ENCODE data around the gene RAPGEF3. TPM values are rescaled to one million over a fixed set of nuclear protein-coding genes. Genes with fewer than 3 reads are reported as not detected.

RAPGEF3 gene
- total and polyA plus RNA-seq, 2 donors from 2014 or later: 84.3 to 179 TPM

GRCh38 chr12:47739979-47740378 is 18.7 kb downstream of the RAPGEF3 start:
- intact Hi-C loops (cut with DNase I): no loop called here

GRCh38 chr12:47739297-47739696 is 19.4 kb downstream of the RAPGEF3 start:
- peaks cover 2 to 38% (median 14%) of the 10 kb centered on the region in 3 donors for H3K4me1 ChIP-seq (ENCODE audit: control insufficient read depth in 2 of 3, insufficient read depth in 2 of 3, low read depth in 1 of 3, low read length in 3 of 3)
- FAIRE-seq: no peak

More at GRCh38 chr12:47739979-47740378, 18.7 kb downstream of the RAPGEF3 start:
- Histone ChIP-seq H3K4me1 (ENCODE audit: control insufficient read depth in 2 of 3, insufficient read depth in 2 of 3, low read depth in 1 of 3, low read length in 3 of 3) (peaks cover under 1 to 31% (median 13%) of the 10 kb centered on the region in 3 donors), H3K27ac (ENCODE audit: low read depth in 2 of 2, low read length in 2 of 2) (peak overlapping the region in 1 of 2 donors; percentile 23), H3K4me3 (ENCODE audit: low read length in 3 of 3) (no peak overlapping the region), H3K27me3 (ENCODE audit: control insufficient read depth, insufficient read depth, low read length) (no peaks in the 10 kb centered on the region), H3K9ac (ENCODE audit: low read length in 3 of 3) (no peak overlapping the region), H3K9me3 (ENCODE audit: control insufficient read depth in 2 of 3, insufficient read depth in 1 of 3, low read length in 3 of 3) (no peaks in the 10 kb centered on the region), H3K36me3 (ENCODE audit: control insufficient read depth in 2 of 3, insufficient read depth in 3 of 3, low read length in 3 of 3) (peaks cover 2 to 12% (median 3%) of the 10 kb centered on the region in 3 donors)
- TF ChIP-seq CTCF (IDR thresholded peaks at IDR 0.05; ENCODE audit: borderline replicate concordance, extremely low read depth, insufficient read depth): no peak
- DNase-seq: peak in 1 of 5 donors; percentile 78
- no peak for FAIRE-seq

GRCh38 chr12:47737936-47738594 is 20.6 kb downstream of the RAPGEF3 start:
- Histone ChIP-seq H3K4me3 (ENCODE audit: low read length in 3 of 3) (no peak overlapping the region), H3K4me1 (ENCODE audit: control insufficient read depth in 2 of 3, insufficient read depth in 2 of 3, low read depth in 1 of 3, low read length in 3 of 3) (peaks cover 2 to 38% (median 14%) of the 10 kb centered on the region in 3 donors), H3K27ac (ENCODE audit: low read depth in 2 of 2, low read length in 2 of 2) (peak overlapping the region in 1 of 2 donors; percentile 11), H3K9me3 (ENCODE audit: control insufficient read depth in 2 of 3, insufficient read depth in 1 of 3, low read length in 3 of 3) (no peaks in the 10 kb centered on the region), H3K9ac (ENCODE audit: low read length in 3 of 3) (no peak overlapping the region), H3K27me3 (ENCODE audit: control insufficient read depth, insufficient read depth, low read length) (no peaks in the 10 kb centered on the region), H3K36me3 (ENCODE audit: control insufficient read depth in 2 of 3, insufficient read depth in 3 of 3, low read length in 3 of 3) (peaks cover 2 to 12% (median 3%) of the 10 kb centered on the region in 3 donors)
- FAIRE-seq (no peak), DNase-seq (peak in 1 of 5 donors; percentile 53)
- TF ChIP-seq CTCF (IDR thresholded peaks at IDR 0.05; ENCODE audit: borderline replicate concordance, extremely low read depth, insufficient read depth): no peak
- intact Hi-C loops (cut with DNase I): no loop called here

More at GRCh38 chr12:47739297-47739696, 19.4 kb downstream of the RAPGEF3 start:
- no peaks in the 10 kb centered on the region for H3K9me3 ChIP-seq (ENCODE audit: control insufficient read depth in 2 of 3, insufficient read depth in 1 of 3, low read length in 3 of 3)
- no peak for TF ChIP-seq CTCF (IDR thresholded peaks at IDR 0.05; ENCODE audit: borderline replicate concordance, extremely low read depth, insufficient read depth)
- no peaks in the 10 kb centered on the region for H3K27me3 ChIP-seq (ENCODE audit: control insufficient read depth, insufficient read depth, low read length)
- peaks cover 2 to 12% (median 3%) of the 10 kb centered on the region in 3 donors for H3K36me3 ChIP-seq (ENCODE audit: control insufficient read depth in 2 of 3, insufficient read depth in 3 of 3, low read length in 3 of 3)
- DNase-seq: peak in 1 of 5 donors; percentile 19
- H3K4me3 ChIP-seq (ENCODE audit: low read length in 3 of 3): no peak overlapping the region
- intact Hi-C loops (cut with DNase I): no loop called here
- H3K27ac ChIP-seq (ENCODE audit: low read depth in 2 of 2, low read length in 2 of 2): no peak overlapping the region
- H3K9ac ChIP-seq (ENCODE audit: low read length in 3 of 3): no peak overlapping the region

Data from kidney (tissue), 14 donors.